Adrenal gland (tissue), 5 donors: ENCODE data around the gene OR10H2.

Source experiments
- CTCF ChIP-seq, 6 experiments: fragments of 450-650 bp in 4 of 6; fragments of 200-600 bp in 2 of 6; sonication (generic) in 1 of 6; IDR thresholded peaks; 1 replicate in 5 of 6; 2 replicates in 1 of 6; pipeline versions ENCODE4 v1.5.1 to v1.8.0; 2016 to 2021; ENCODE audit warnings: antibody characterized with exemption in 6 of 6, mild to moderate bottlenecking in 2 of 6, moderate library complexity in 1 of 6
- POLR2A ChIP-seq, 2 donors: fragments of 450-650 bp; IDR thresholded peaks; one replicate each; pipeline ENCODE4 v1.6.1; 2017; ENCODE audit warnings: antibody characterized with exemption in 2 of 2, mild to moderate bottlenecking in 2 of 2, moderate library complexity in 1 of 2
- donor health status: DM: no; HTN: no; CAD: no.

GRCh38 chr19:15714638-15715037 lies 13.2 kb upstream of the OR10H2 start:
- TF ChIP-seq CTCF (IDR thresholded peaks at IDR 0.05) (no peak), POLR2A (IDR thresholded peaks at IDR 0.05) (no peak)
